Endothelial cell of umbilical vein (primary cell): ENCODE results near the gene CCDC102B. TPM values are rescaled to one million over a fixed set of nuclear protein-coding genes. Genes with fewer than 3 reads are reported as not detected.

Experiments
- BruUV-seq: library from RNA; stranded (reverse); fragments of 400-500 nt; replicated peaks from 2 replicates; lab custom pipeline; 2021; lab: Mats Ljungman, UMichigan
- CTCF ChIA-PET: fragments of 300-600, 350-600 bp; sonication (Branson Sonifier 250); formaldehyde crosslinking; loops from one replicate; lab custom pipeline; 2021; ENCODE audit warnings: antibody characterized with exemption, inconsistent platforms; lab: Charles Lee
- POLR2A ChIA-PET: fragments of 300-600, 350-600 bp; sonication (Branson Sonifier 250); formaldehyde crosslinking; loops from one replicate; lab custom pipeline; 2021; ENCODE audit warnings: antibody characterized with exemption, inconsistent platforms; lab: Charles Lee
- DNase-seq: peaks from one replicate; pipeline ENCODE4 v3.0.0-alpha.2; 2011; ENCODE audit warnings: low read depth, low spot score
- FAIRE-seq: peaks from 2 replicates; lab custom pipeline; 2011; peaks lifted over from hg19 to GRCh38; lab: Jason Lieb, UNC
- H2AFZ ChIP-seq: 2 replicates; pipeline ENCODE4 v1.6.0; 2012; ENCODE audit warnings: low read depth, low read length, control low read depth, inconsistent platforms
- H3K27ac ChIP-seq: 2 replicates; pipeline ENCODE4 v1.5.1; 2011; ENCODE audit warnings: low read depth, mild to moderate bottlenecking, control low read depth, low read length, moderate library complexity; ENCODE audit not compliant: insufficient read depth
- H3K27me3 ChIP-seq, 2 experiments: 2 replicates each; pipeline versions ENCODE4 v1.6.0 to v1.6.1; 2011; ENCODE audit warnings: low read length in 2 of 2, mixed read lengths in 1 of 2; ENCODE audit not compliant: control insufficient read depth in 2 of 2, insufficient read depth in 2 of 2
- H3K36me3 ChIP-seq, 2 experiments: 2 replicates in 1 of 2; 3 replicates in 1 of 2; pipeline ENCODE4 v1.5.1; 2011; ENCODE audit warnings: low read length in 2 of 2, mild to moderate bottlenecking in 1 of 2, moderate library complexity in 1 of 2; ENCODE audit not compliant: control insufficient read depth in 2 of 2, insufficient read depth in 2 of 2; ENCODE audit errors: extremely low read depth in 1 of 2
- H3K4me1 ChIP-seq: 3 replicates; pipeline ENCODE4 v1.5.1; 2011; ENCODE audit warnings: mild to moderate bottlenecking, low read length; ENCODE audit not compliant: control insufficient read depth, insufficient read depth; ENCODE audit errors: extremely low read depth
- H3K4me2 ChIP-seq: 2 replicates; pipeline ENCODE4 v1.6.1; 2011; ENCODE audit warnings: low read length, control low read depth, mixed read lengths; ENCODE audit not compliant: insufficient read depth
- H3K4me3 ChIP-seq, 3 experiments: fragments of 200-600 bp in 1 of 3; sonication (generic), shearing (Covaris generic) in 1 of 3; replicated peaks in 1 of 3; 2 replicates each; pipeline ENCODE4 v1.5.1; 2011 to 2016; ENCODE audit warnings: control low read depth in 3 of 3, low read length in 3 of 3, mild to moderate bottlenecking in 2 of 3, inconsistent platforms in 1 of 3, low read depth in 1 of 3, moderate library complexity in 1 of 3; ENCODE audit not compliant: insufficient read depth in 1 of 3
- H3K79me2 ChIP-seq: 2 replicates; pipeline ENCODE4 v1.6.0; 2012; ENCODE audit warnings: low read length, inconsistent platforms; ENCODE audit not compliant: control insufficient read depth, insufficient read depth
- H3K9ac ChIP-seq: replicated peaks from 2 replicates; pipeline ENCODE3; 2011; ENCODE audit warnings: low read length, control low read depth; ENCODE audit not compliant: insufficient read depth; ENCODE audit errors: extremely low read depth
- H3K9me1 ChIP-seq: replicated peaks from 3 replicates; pipeline ENCODE4 v1.6.0; 2011; ENCODE audit warnings: mild to moderate bottlenecking, low read length; ENCODE audit not compliant: control insufficient read depth, insufficient read depth; ENCODE audit errors: extremely low read depth
- H3K9me3 ChIP-seq: replicated peaks from 2 replicates; pipeline ENCODE4 v1.5.1; 2012; ENCODE audit warnings: low read length, inconsistent platforms; ENCODE audit not compliant: control insufficient read depth, insufficient read depth
- H4K20me1 ChIP-seq: replicated peaks from 2 replicates; pipeline ENCODE3; 2011; ENCODE audit warnings: mild to moderate bottlenecking, low read length; ENCODE audit not compliant: control insufficient read depth, insufficient read depth; ENCODE audit errors: extremely low read depth
- EZH2 ChIP-seq: IDR thresholded peaks from 2 replicates; pipeline ENCODE4 v1.6.1; 2012; ENCODE audit warnings: borderline replicate concordance, low read depth, mild to moderate bottlenecking, moderate library complexity, low read length, inconsistent platforms; ENCODE audit not compliant: severe bottlenecking
- FOS ChIP-seq: IDR thresholded peaks from 2 replicates; pipeline ENCODE4 v1.6.1; 2011; ENCODE audit warnings: mild to moderate bottlenecking, low read length, moderate library complexity, borderline replicate concordance; ENCODE audit not compliant: insufficient read depth
- GATA2 ChIP-seq: IDR thresholded peaks from 2 replicates; pipeline ENCODE4 v1.7.0; 2011; ENCODE audit warnings: low read depth, mild to moderate bottlenecking, moderate library complexity, mixed read lengths, low read length; ENCODE audit not compliant: insufficient read length, insufficient read depth
- JUN ChIP-seq: IDR thresholded peaks from 2 replicates; pipeline ENCODE4 v1.6.1; 2011; ENCODE audit warnings: borderline replicate concordance, low read depth; ENCODE audit not compliant: insufficient read length, insufficient read depth
- MAX ChIP-seq: IDR thresholded peaks from 2 replicates; pipeline ENCODE4 v1.6.1; 2011; ENCODE audit not compliant: insufficient read depth, insufficient read length
- MYC ChIP-seq: IDR thresholded peaks from one replicate; pipeline ENCODE4 v1.6.1; 2011; ENCODE audit warnings: mild to moderate bottlenecking, low read depth, low read length
- POLR2A ChIP-seq: IDR thresholded peaks from 2 replicates; pipeline ENCODE4 v1.6.1; 2012; ENCODE audit warnings: low read depth, mild to moderate bottlenecking, control low read depth, low read length
- POLR2AphosphoS5 ChIP-seq: IDR thresholded peaks from 2 replicates; pipeline ENCODE4 v1.6.1; 2012; ENCODE audit warnings: low read depth, mild to moderate bottlenecking, control low read depth, low read length, moderate library complexity; ENCODE audit not compliant: insufficient read depth
- dilution Hi-C: fragments of 300-500 bp; cut with MboI; formaldehyde crosslinking; loops from one replicate; pipeline ENCODE4 v1.15.0; 2019; ENCODE audit warnings: low sequenced_read_pairs; ENCODE audit not compliant: extremely low pct_ligation_motif_present
- intact Hi-C: fragments of 100-400 bp; cut with micrococcal nuclease; formaldehyde crosslinking; loops from one replicate; pipeline ENCODE4 v1.10.0; 2022
- polyA plus RNA-seq, 4 experiments: library from polyadenylated mRNA; depleted of rRNA in 3 of 4; stranded (reverse) in 3 of 4; unstranded in 1 of 4; fragments of >200 nt; gene quantifications; 2 replicates each; pipeline versions ENCODE4 v1.2.1 to v1.2.3, GENCODE V29; 2011 to 2012; ENCODE audit warnings: missing spikeins in 1 of 4
- total RNA-seq: library from RNA; stranded (reverse); gene quantifications from 2 replicates; pipeline ENCODE4 v1.2.3, GENCODE V29; 2021
- TF ChIP-seq, protein P1 (sequence below), 2 donors: IDR thresholded peaks; 1 replicate in 1 of 2; 2 replicates in 1 of 2; pipeline ENCODE4 v1.5.1; 2011; ENCODE audit warnings: low read length in 2 of 2, mild to moderate bottlenecking in 2 of 2, moderate library complexity in 2 of 2, control low read depth in 1 of 2, inconsistent platforms in 1 of 2, low read depth in 1 of 2; ENCODE audit not compliant: insufficient read depth in 1 of 2; ENCODE audit errors: extremely low read depth in 1 of 2

CCDC102B gene
- total and polyA plus RNA-seq, 2 donors (not counting 3 experiments of a cell fraction or from before 2014, with no cell fraction given), result 0.21 to 0.62 TPM

DNA sequence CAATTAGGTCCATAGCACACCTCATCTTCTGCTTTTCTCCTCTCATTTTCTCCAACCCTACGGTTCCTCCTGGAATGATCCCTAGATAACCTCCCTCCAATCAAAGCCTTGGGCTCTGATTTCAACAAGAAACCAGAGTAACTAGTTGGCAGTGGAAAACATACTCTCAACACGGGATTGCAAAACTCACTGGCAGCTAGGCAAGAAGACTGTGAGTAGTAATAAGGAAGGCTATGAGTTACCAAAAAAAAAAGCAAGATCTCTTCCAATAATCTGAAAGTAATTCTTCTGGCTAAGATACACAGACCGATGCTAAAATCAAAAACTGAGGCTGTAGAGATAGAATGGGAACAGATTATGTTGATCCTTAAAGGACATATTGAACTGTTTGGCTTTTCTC is 28.4 kb upstream of the CCDC102B start:
- dilution Hi-C loops (no loop called here), intact Hi-C loops (no loop called here)
- FAIRE-seq (no peak), DNase-seq (no peak)
- BruUV-seq, result no TSS peak
- TF ChIP-seq FOS (no peak), MAX (no peak), POLR2AphosphoS5 (no peak), POLR2A (no peak), EZH2 (no peak), MYC (no peak), JUN (no peak), GATA2 (no peak)
- TF ChIP-seq, protein P1, sequence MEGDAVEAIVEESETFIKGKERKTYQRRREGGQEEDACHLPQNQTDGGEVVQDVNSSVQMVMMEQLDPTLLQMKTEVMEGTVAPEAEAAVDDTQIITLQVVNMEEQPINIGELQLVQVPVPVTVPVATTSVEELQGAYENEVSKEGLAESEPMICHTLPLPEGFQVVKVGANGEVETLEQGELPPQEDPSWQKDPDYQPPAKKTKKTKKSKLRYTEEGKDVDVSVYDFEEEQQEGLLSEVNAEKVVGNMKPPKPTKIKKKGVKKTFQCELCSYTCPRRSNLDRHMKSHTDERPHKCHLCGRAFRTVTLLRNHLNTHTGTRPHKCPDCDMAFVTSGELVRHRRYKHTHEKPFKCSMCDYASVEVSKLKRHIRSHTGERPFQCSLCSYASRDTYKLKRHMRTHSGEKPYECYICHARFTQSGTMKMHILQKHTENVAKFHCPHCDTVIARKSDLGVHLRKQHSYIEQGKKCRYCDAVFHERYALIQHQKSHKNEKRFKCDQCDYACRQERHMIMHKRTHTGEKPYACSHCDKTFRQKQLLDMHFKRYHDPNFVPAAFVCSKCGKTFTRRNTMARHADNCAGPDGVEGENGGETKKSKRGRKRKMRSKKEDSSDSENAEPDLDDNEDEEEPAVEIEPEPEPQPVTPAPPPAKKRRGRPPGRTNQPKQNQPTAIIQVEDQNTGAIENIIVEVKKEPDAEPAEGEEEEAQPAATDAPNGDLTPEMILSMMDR (IDR thresholded peaks at IDR 0.05; ENCODE audit: extremely low read depth in 1 of 2, insufficient read depth in 1 of 2, low read depth in 1 of 2, low read length in 2 of 2), result no peak
- ChIA-PET CTCF (no interaction called here), POLR2A (no interaction called here)
- Histone ChIP-seq H3K9me1 (no peaks in the 10 kb centered on the region), H3K27ac (no peak overlapping the region), H2AFZ (no peak overlapping the region), H3K9me3 (no peaks in the 10 kb centered on the region), H3K4me3 (no peak overlapping the region), H3K4me2 (no peak overlapping the region), H3K9ac (no peak overlapping the region), H3K27me3 (no peaks in the 10 kb centered on the region), H3K36me3 (no peaks in the 10 kb centered on the region), H3K4me1 (no peaks in the 10 kb centered on the region), H3K79me2 (no peaks in the 10 kb centered on the region), H4K20me1 (no peaks in the 10 kb centered on the region)
